GM23338 (cell line): Measurements from ENCODE around the gene ZNF184. TPM values are rescaled to one million over a fixed set of nuclear protein-coding genes. Genes with fewer than 3 reads are reported as not detected.

ENCODE experiments used
- ATAC-seq: fragments of 200-7000 bp; cut with Tn5 transposase; 3 replicates; pipeline ENCODE4 v1.9.1; 2020
- DNase-seq: peaks from one replicate; pipeline ENCODE4 v3.0.0-alpha.2; 2015; ENCODE audit warnings: low spot score
- H2AFZ ChIP-seq: fragments of 200-600 bp; sonication (generic); 2 replicates; pipeline ENCODE4 v1.8.0; 2016; ENCODE audit warnings: antibody characterized with exemption, mild to moderate bottlenecking, moderate library complexity
- H3F3A ChIP-seq: fragments of 200-600 bp; sonication (generic); replicated peaks from 2 replicates; pipeline ENCODE4 v1.8.0; 2017; ENCODE audit warnings: antibody characterized with exemption, mixed run types, low read depth
- H3K27ac ChIP-seq: fragments of 200-600 bp; sonication (generic); 2 replicates; pipeline ENCODE4 v1.6.1; 2016; ENCODE audit warnings: low read depth
- H3K27me3 ChIP-seq: fragments of 200-600 bp; sonication (generic); 2 replicates; pipeline ENCODE4 v1.8.0; 2016; ENCODE audit warnings: mild to moderate bottlenecking, mixed run types, moderate library complexity; ENCODE audit not compliant: insufficient read depth
- H3K36me3 ChIP-seq: fragments of 200-600 bp; sonication (generic); 2 replicates; pipeline ENCODE4 v1.8.0; 2016; ENCODE audit warnings: mild to moderate bottlenecking; ENCODE audit not compliant: insufficient read depth
- H3K4me1 ChIP-seq: fragments of 200-600 bp; sonication (generic); 2 replicates; pipeline ENCODE4 v1.8.0; 2016; ENCODE audit warnings: mild to moderate bottlenecking, moderate library complexity; ENCODE audit not compliant: insufficient read depth
- H3K4me2 ChIP-seq: fragments of 200-600 bp; sonication (generic); 2 replicates; pipeline ENCODE4 v1.7.1; 2017; ENCODE audit warnings: mixed run types
- H3K4me3 ChIP-seq: fragments of 200-600 bp; sonication (generic); 2 replicates; pipeline ENCODE4 v1.6.1; 2016; ENCODE audit warnings: mixed run types
- H3K79me2 ChIP-seq: fragments of 200-600 bp; sonication (generic); replicated peaks from 2 replicates; pipeline ENCODE4 v1.8.0; 2017; ENCODE audit warnings: mild to moderate bottlenecking; ENCODE audit not compliant: insufficient read depth
- H3K9me2 ChIP-seq: fragments of 200-600 bp; sonication (generic); 2 replicates; pipeline ENCODE4 v1.8.0; 2017; ENCODE audit not compliant: insufficient read depth
- H4K20me1 ChIP-seq: fragments of 200-600 bp; sonication (generic); replicated peaks from 2 replicates; pipeline ENCODE4 v1.8.0; 2017; ENCODE audit warnings: mild to moderate bottlenecking; ENCODE audit not compliant: insufficient read depth
- H3K27ac Mint-ChIP-seq: 2 replicates; pipeline ENCODE4 v1.8.0; 2020; ENCODE audit warnings: inconsistent platforms, mild to moderate bottlenecking, moderate library complexity, mixed read lengths
- H3K27me3 Mint-ChIP-seq: 3 replicates; pipeline ENCODE4 v1.8.0; 2022; ENCODE audit warnings: low read depth, mild to moderate bottlenecking, moderate library complexity, mixed read lengths, inconsistent platforms; ENCODE audit not compliant: insufficient read depth, poor library complexity
- H3K36me3 Mint-ChIP-seq: 3 replicates; pipeline ENCODE4 v1.8.0; 2021; ENCODE audit warnings: low read depth, mild to moderate bottlenecking, inconsistent platforms, moderate library complexity, mixed read lengths
- H3K4me1 Mint-ChIP-seq: 3 replicates; pipeline ENCODE4 v1.8.0; 2020; ENCODE audit warnings: mild to moderate bottlenecking, inconsistent platforms, mixed read lengths
- H3K4me3 Mint-ChIP-seq: 3 replicates; pipeline ENCODE4 v1.8.0; 2021; ENCODE audit warnings: moderate library complexity, mild to moderate bottlenecking, inconsistent platforms, mixed read lengths
- H3K9me3 Mint-ChIP-seq: 3 replicates; pipeline ENCODE4 v1.8.0; 2020; ENCODE audit warnings: moderate library complexity, mild to moderate bottlenecking, inconsistent platforms, mixed read lengths
- CREB1 ChIP-seq: fragments of 250-450 bp; sonication (Bioruptor Pico); IDR thresholded peaks from 2 replicates; pipeline ENCODE4 v1.5.0; 2020; ENCODE audit warnings: low read depth, mild to moderate bottlenecking, moderate library complexity
- CTCF ChIP-seq, 2 experiments: fragments of 200-600 bp in 1 of 2; sonication (generic) in 1 of 2; conservative IDR thresholded peaks; 2 replicates each; pipeline versions ENCODE4 v1.5.1 to v1.6.1; 2016 to 2017; ENCODE audit warnings: antibody characterized with exemption in 2 of 2, low read depth in 2 of 2, mild to moderate bottlenecking in 2 of 2, moderate library complexity in 1 of 2
- ETS1 ChIP-seq: IDR thresholded peaks from 2 replicates; pipeline ENCODE4 v1.6.1; 2016; ENCODE audit warnings: antibody characterized with exemption
- EZH2 ChIP-seq: fragments of 200-600 bp; sonication (generic); IDR thresholded peaks from one replicate; pipeline ENCODE4 v1.8.0; 2017; ENCODE audit warnings: antibody characterized with exemption, mild to moderate bottlenecking, low read depth; ENCODE audit not compliant: unreplicated experiment
- EZH2phosphoT487 ChIP-seq: fragments of 200-600 bp; sonication (generic); IDR thresholded peaks from one replicate; pipeline ENCODE4 v1.8.1; 2018; ENCODE audit warnings: antibody characterized with exemption; ENCODE audit not compliant: unreplicated experiment
- JUNB ChIP-seq: IDR thresholded peaks from one replicate; pipeline ENCODE4 v1.6.1; 2016; ENCODE audit warnings: antibody characterized with exemption; ENCODE audit not compliant: unreplicated experiment
- NANOG ChIP-seq: IDR thresholded peaks from 2 replicates; pipeline ENCODE4 v1.6.1; 2016; ENCODE audit warnings: antibody characterized with exemption, borderline replicate concordance
- POLR2AphosphoS5 ChIP-seq: IDR thresholded peaks from 2 replicates; pipeline ENCODE4 v1.6.1; 2016; ENCODE audit warnings: antibody characterized with exemption, low read depth
- REST ChIP-seq: IDR thresholded peaks from one replicate; pipeline ENCODE4 v1.6.1; 2018; ENCODE audit warnings: antibody characterized with exemption; ENCODE audit not compliant: unreplicated experiment
- STAT1 ChIP-seq: IDR thresholded peaks from one replicate; pipeline ENCODE4 v1.6.1; 2016; ENCODE audit warnings: antibody characterized with exemption; ENCODE audit not compliant: unreplicated experiment
- ZNF114 ChIP-seq: fragments of 250-450 bp; sonication (Bioruptor Pico); IDR thresholded peaks from 2 replicates; pipeline ENCODE4 v1.5.0; 2020; ENCODE audit warnings: mild to moderate bottlenecking, moderate library complexity
- ZNF331 ChIP-seq: fragments of 250-450 bp; sonication (Bioruptor Pico); IDR thresholded peaks from 2 replicates; pipeline ENCODE4 v1.5.0; 2020; ENCODE audit warnings: low read depth, mild to moderate bottlenecking, moderate library complexity
- ZNF462 ChIP-seq: fragments of 250-450 bp; sonication (Bioruptor Pico); IDR thresholded peaks from 2 replicates; pipeline ENCODE4 v1.5.0; 2020; ENCODE audit warnings: mild to moderate bottlenecking, moderate library complexity
- polyA plus RNA-seq: library from polyadenylated mRNA; unstranded; fragments of >200 nt; fragmentation: Nextera tagmentation; extraction: Ambion mirVana; gene quantifications from 2 replicates; pipeline ENCODE4 v1.2.1, GENCODE V29; 2016
- total RNA-seq: library from RNA; depleted of rRNA; stranded (reverse); fragments of >200 nt; shearing (Covaris generic); gene quantifications from 2 replicates; pipeline ENCODE4 v1.2.3, GENCODE V29; 2014

The ZNF184 gene
- total and polyA plus RNA-seq, 2 experiments from 2014 or later, result 6.0 to 10.6 TPM

GRCh38 chr6:27442932-27443331 lies 30.0 kb downstream of the ZNF184 start:
- no peaks in the 10 kb centered on the region for H3K79me2 ChIP-seq

More at GRCh38 chr6:27442932-27443331, 30.0 kb downstream of the ZNF184 start:
- no peak for DNase-seq
- Mint-ChIP-seq H3K4me3 (no peak overlapping the region), H3K9me3 (peaks cover 20% of the 10 kb centered on the region), H3K27me3 (peaks cover 2% of the 10 kb centered on the region), H3K36me3 (peaks cover 8% of the 10 kb centered on the region), H3K4me1 (no peaks in the 10 kb centered on the region), H3K27ac (no peak overlapping the region)
- Histone ChIP-seq H3K36me3 (no peaks in the 10 kb centered on the region; the same call in 1 of the 2 replicates), H3K4me1 (no peaks in the 10 kb centered on the region), H3K4me3 (no peak overlapping the region), H3K27me3 (no peaks in the 10 kb centered on the region), H3K9me2 (peaks cover 10% of the 10 kb centered on the region; the same call in 1 of the 2 replicates), H3F3A (no peaks in the 10 kb centered on the region), H4K20me1 (no peaks in the 10 kb centered on the region), H3K27ac (no peak overlapping the region), H3K4me2 (no peak overlapping the region), H2AFZ (no peak overlapping the region)
- no peak for TF ChIP-seq ZNF462 (CRISPR knock-in tag)
- no peak for TF ChIP-seq EZH2
- no peak for TF ChIP-seq JUNB
- no peak for TF ChIP-seq POLR2AphosphoS5
- no peak for TF ChIP-seq CTCF (conservative IDR thresholded peaks at IDR 0.05; ENCODE audit: low read depth in 2 of 2)
- TF ChIP-seq STAT1, result no peak
- no peak for TF ChIP-seq ZNF331 (CRISPR knock-in tag)
- TF ChIP-seq EZH2phosphoT487, result no peak
- TF ChIP-seq NANOG, result no peak
- no peak for TF ChIP-seq REST
- no peak for TF ChIP-seq CREB1 (CRISPR knock-in tag)
- TF ChIP-seq ETS1, result no peak
- no peak for TF ChIP-seq ZNF114 (CRISPR knock-in tag)
- ATAC-seq, result no peak
